Loucy (cell line): ENCODE results near the gene MYPN.

Source experiments
- CTCF ChIP-seq: fragments of 200-600 bp; sonication (generic); conservative IDR thresholded peaks from 2 replicates; pipeline ENCODE4 v1.5.1; 2014; ENCODE audit warnings: mild to moderate bottlenecking, antibody characterized with exemption, low read length
- EZH2phosphoT487 ChIP-seq: fragments of 200-600 bp; IDR thresholded peaks from 2 replicates; pipeline ENCODE4 v1.6.1; 2018; ENCODE audit warnings: antibody characterized with exemption, mild to moderate bottlenecking, moderate library complexity, borderline replicate concordance

GRCh38 chr10:68086910-68087684 lies 22.2 kb upstream of the MYPN start:
- TF ChIP-seq EZH2phosphoT487 (no peak), CTCF (no peak)
